Smooth muscle cell (in vitro differentiated cells): Measurements from ENCODE around the gene TIMELESS. TPM values are rescaled to one million over a fixed set of nuclear protein-coding genes. Genes with fewer than 3 reads are reported as not detected.

Experiments
- DNase-seq: peaks from one replicate; lab custom pipeline; 2025; ENCODE audit not compliant: unreplicated experiment; lab: John Stamatoyannopoulos, UW
- H2AFZ ChIP-seq: fragments of 200-600 bp; sonication (generic); 2 replicates; pipeline ENCODE4 v1.6.0; 2016; ENCODE audit warnings: antibody characterized with exemption, low read depth, mild to moderate bottlenecking
- H3F3A ChIP-seq: fragments of 200-600 bp; sonication (generic); 2 replicates; pipeline ENCODE4 v1.6.0; 2017; ENCODE audit warnings: antibody characterized with exemption, low read depth
- H3K27ac ChIP-seq: fragments of 200-600 bp; sonication (generic); 2 replicates; pipeline ENCODE4 v1.5.1; 2016; ENCODE audit warnings: low read depth, mild to moderate bottlenecking
- H3K27me3 ChIP-seq: fragments of 200-600 bp; sonication (generic); 2 replicates; pipeline ENCODE4 v1.6.1; 2016; ENCODE audit warnings: low read depth, mild to moderate bottlenecking
- H3K36me3 ChIP-seq: fragments of 200-600 bp; sonication (generic); 2 replicates; pipeline ENCODE4 v1.5.1; 2016; ENCODE audit warnings: low read depth
- H3K4me1 ChIP-seq: fragments of 200-600 bp; sonication (generic); 2 replicates; pipeline ENCODE4 v1.5.1; 2016; ENCODE audit warnings: low read depth
- H3K4me2 ChIP-seq: fragments of 200-600 bp; sonication (generic); 2 replicates; pipeline ENCODE4 v1.6.0; 2016; ENCODE audit warnings: mild to moderate bottlenecking
- H3K4me3 ChIP-seq: fragments of 200-600 bp; sonication (generic); 2 replicates; pipeline ENCODE4 v1.5.1; 2016; ENCODE audit warnings: mild to moderate bottlenecking
- H3K79me2 ChIP-seq: fragments of 200-600 bp; sonication (generic); 2 replicates; pipeline ENCODE4 v1.6.0; 2016; ENCODE audit warnings: low read depth, mild to moderate bottlenecking
- H3K9ac ChIP-seq: fragments of 200-600 bp; sonication (generic); 2 replicates; pipeline ENCODE4 v1.6.0; 2016; ENCODE audit warnings: low read depth
- H3K9me3 ChIP-seq: fragments of 200-600 bp; sonication (generic); replicated peaks from 2 replicates; pipeline ENCODE4 v1.5.1; 2016; ENCODE audit warnings: low read depth
- H4K20me1 ChIP-seq: fragments of 200-600 bp; sonication (generic); 2 replicates; pipeline ENCODE4 v1.6.0; 2016; ENCODE audit warnings: low read depth
- CTCF ChIP-seq: fragments of 200-600 bp; sonication (generic); IDR thresholded peaks from 2 replicates; pipeline ENCODE4 v1.5.1; 2017; ENCODE audit warnings: borderline replicate concordance, mild to moderate bottlenecking, antibody characterized with exemption; ENCODE audit not compliant: insufficient read depth, poor library complexity, severe bottlenecking
- WGBS: methylation state at CpG from one replicate; pipeline ENCODE4 v1.1.7; 2016; ENCODE audit warnings: low lambda C conversion rate; 5-methylcytosine and 5-hydroxymethylcytosine counted together
- polyA plus RNA-seq: library from polyadenylated mRNA; unstranded; fragments of >200 nt; fragmentation: Nextera tagmentation; extraction: Ambion mirVana; gene quantifications from 2 replicates; pipeline ENCODE4 v1.2.1, GENCODE V29; 2016
- total RNA-seq: library from RNA; depleted of rRNA; stranded (reverse); fragments of >200 nt; gene quantifications from 2 replicates; pipeline ENCODE4 v1.2.3, GENCODE V29; 2014

The TIMELESS gene
- total and polyA plus RNA-seq, 2 experiments from 2014 or later = 6.3 to 9.9 TPM

GRCh38 chr12:56469007-56469930 lies 20.0 kb upstream of the TIMELESS start:
- peak overlapping the region; percentile 94 for H3K4me3 ChIP-seq
- H3K79me2 ChIP-seq = no peaks in the 10 kb centered on the region
- H3F3A ChIP-seq = no peaks in the 10 kb centered on the region
- H3K9me3 ChIP-seq = no peaks in the 10 kb centered on the region
- peak overlapping the region; percentile 96 for H3K4me2 ChIP-seq
- no peak for DNase-seq
- no peak for TF ChIP-seq CTCF
- WGBS = 73% methylated on average over 19 of the region's 19 CpGs
- H3K9ac ChIP-seq = peak overlapping the region; percentile 91
- no peaks in the 10 kb centered on the region for H3K27me3 ChIP-seq
- H3K27ac ChIP-seq = peak overlapping the region; percentile 93
- H3K36me3 ChIP-seq = no peaks in the 10 kb centered on the region
- peaks cover 13% of the 10 kb centered on the region for H3K4me1 ChIP-seq
- peak overlapping the region; percentile 95 for H2AFZ ChIP-seq
- no peaks in the 10 kb centered on the region for H4K20me1 ChIP-seq

GRCh38 chr12:56468216-56469006 lies 19.2 kb upstream of the TIMELESS start, which contains the start of gene SPRYD4:
Gene SPRYD4, plus strand, starts transcription at chr12:56468578. Its CDS starts 14 bp downstream, at chr12:56468592.
- peak within 1 kb of the TSS; percentile 94 for H3K4me3 ChIP-seq
- H3K9me3 ChIP-seq = no peaks in the 10 kb centered on the region
- H3K79me2 ChIP-seq = no peaks in the 10 kb centered on the region
- no peaks in the 10 kb centered on the region for H3K36me3 ChIP-seq
- no peaks in the 10 kb centered on the region for H3K27me3 ChIP-seq
- H2AFZ ChIP-seq = peak within 1 kb of the TSS; percentile 95
- 2% methylated on average over 43 of the region's 43 CpGs for WGBS
- peak; percentile 16 for TF ChIP-seq CTCF
- DNase-seq = peak; percentile 69
- H3K27ac ChIP-seq = peak within 1 kb of the TSS; percentile 93
- peaks cover 13% of the 10 kb centered on the region for H3K4me1 ChIP-seq
- peak within 1 kb of the TSS; percentile 91 for H3K9ac ChIP-seq
- peak within 1 kb of the TSS; percentile 96 for H3K4me2 ChIP-seq
- no peaks in the 10 kb centered on the region for H4K20me1 ChIP-seq
- no peaks in the 10 kb centered on the region for H3F3A ChIP-seq

GRCh38 chr12:56462565-56462964 lies 13.3 kb upstream of the TIMELESS start:
- H3K9ac ChIP-seq = no peak overlapping the region
- TF ChIP-seq CTCF = no peak
- H3K27ac ChIP-seq = no peak overlapping the region
- H3K79me2 ChIP-seq = no peaks in the 10 kb centered on the region
- no peak overlapping the region for H3K4me2 ChIP-seq
- no peaks in the 10 kb centered on the region for H3K36me3 ChIP-seq
- no peaks in the 10 kb centered on the region for H3F3A ChIP-seq
- H4K20me1 ChIP-seq = no peaks in the 10 kb centered on the region
- no peaks in the 10 kb centered on the region for H3K9me3 ChIP-seq
- no peak overlapping the region for H2AFZ ChIP-seq
- no peak overlapping the region for H3K4me3 ChIP-seq
- no peaks in the 10 kb centered on the region for H3K27me3 ChIP-seq
- peaks cover 4% of the 10 kb centered on the region for H3K4me1 ChIP-seq
- no peak for DNase-seq
